Left cardiac atrium (tissue), 4 donors: ENCODE results near the gene ACIN1. TPM values are rescaled to one million over a fixed set of nuclear protein-coding genes. Genes with fewer than 3 reads are reported as not detected.
A peak's percentile ranks its signal among the peaks of the same experiment; 100 is the strongest.

Source experiments
- ATAC-seq, 2 donors: fragments of 200-7000 bp; cut with Tn5 transposase; one replicate each; pipeline ENCODE4 v1.9.1; 2020; ENCODE audit warnings: mild to moderate bottlenecking in 2 of 2, moderate library complexity in 2 of 2
- DNase-seq: peaks from one replicate; pipeline ENCODE4 v3.0.0-alpha.2; 2020
- intact Hi-C, 2 donors: fragments of 100-400 bp; cut with DNase I; formaldehyde crosslinking; loops; one replicate each; pipeline versions ENCODE4 v1.14.1 to v1.15.1; 2022 to 2023
- total RNA-seq, 2 donors: library from RNA; stranded (reverse); fragmentation: NEBNext Ultra II Directional; extraction: Animal tissue kit (Norgen Biotek cat#: 25700); gene quantifications; one replicate each; pipeline ENCODE4 v1.2.1, GENCODE V29; 2021
- donor health status: DM: no; HTN: yes; CAD: no.
- donor health status: DM: no; HTN: yes; CAD: no; lungs with severe emphysema.
- donor health status: DM: yes; HTN: yes; CAD: no.
- donor health status: Dilated cardiomyopathy.

The ACIN1 gene
- total RNA-seq, 2 donors from 2014 or later = 71.4 to 77.5 TPM

DNA sequence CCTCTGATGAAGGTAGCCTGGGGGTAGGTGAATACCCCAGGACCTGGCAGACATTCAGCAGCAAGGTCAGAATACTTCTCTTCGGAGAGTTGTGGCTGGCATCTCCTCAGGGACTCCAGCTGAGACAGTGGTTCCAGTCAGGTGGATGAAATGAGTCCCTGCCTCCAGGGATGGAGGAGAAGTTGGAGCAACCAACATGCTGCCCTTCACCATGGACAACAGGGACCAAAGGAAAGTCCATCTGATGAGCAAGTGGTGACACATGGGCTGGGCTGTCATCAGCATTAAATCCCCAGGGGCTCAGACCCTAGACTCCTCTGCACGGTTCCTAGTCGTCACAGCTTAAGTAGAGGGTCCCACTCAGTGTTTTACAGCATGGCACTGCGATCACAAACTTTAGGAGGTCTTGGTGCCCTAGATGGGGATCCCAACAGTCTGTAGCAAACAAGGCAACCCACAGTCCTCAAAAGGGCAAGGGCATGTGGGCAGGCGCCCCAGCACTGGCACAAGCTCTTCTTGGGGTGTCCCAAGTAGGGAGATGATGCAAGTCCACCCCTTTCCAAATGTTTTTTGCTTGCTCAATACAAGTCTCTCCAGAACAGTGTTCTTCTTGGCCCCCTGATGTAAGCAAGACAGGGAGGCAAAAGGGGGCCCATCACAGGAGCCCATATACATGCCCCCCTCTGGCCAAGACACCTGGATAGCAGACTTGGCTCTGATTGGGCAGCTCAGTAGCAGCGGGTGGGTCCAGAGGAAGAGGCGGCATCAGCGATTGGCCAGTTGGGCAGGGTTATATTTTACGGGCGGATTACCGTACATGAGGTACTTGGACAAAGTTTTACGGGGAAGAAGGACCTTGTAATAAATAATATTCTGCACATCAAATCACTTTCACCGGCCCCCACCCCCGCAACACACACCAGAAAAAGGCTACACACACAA is 26.8 kb downstream of the ACIN1 start:
- ATAC-seq = no peak
- peak; percentile 23 for DNase-seq
- intact Hi-C loops = no loop called here

DNA sequence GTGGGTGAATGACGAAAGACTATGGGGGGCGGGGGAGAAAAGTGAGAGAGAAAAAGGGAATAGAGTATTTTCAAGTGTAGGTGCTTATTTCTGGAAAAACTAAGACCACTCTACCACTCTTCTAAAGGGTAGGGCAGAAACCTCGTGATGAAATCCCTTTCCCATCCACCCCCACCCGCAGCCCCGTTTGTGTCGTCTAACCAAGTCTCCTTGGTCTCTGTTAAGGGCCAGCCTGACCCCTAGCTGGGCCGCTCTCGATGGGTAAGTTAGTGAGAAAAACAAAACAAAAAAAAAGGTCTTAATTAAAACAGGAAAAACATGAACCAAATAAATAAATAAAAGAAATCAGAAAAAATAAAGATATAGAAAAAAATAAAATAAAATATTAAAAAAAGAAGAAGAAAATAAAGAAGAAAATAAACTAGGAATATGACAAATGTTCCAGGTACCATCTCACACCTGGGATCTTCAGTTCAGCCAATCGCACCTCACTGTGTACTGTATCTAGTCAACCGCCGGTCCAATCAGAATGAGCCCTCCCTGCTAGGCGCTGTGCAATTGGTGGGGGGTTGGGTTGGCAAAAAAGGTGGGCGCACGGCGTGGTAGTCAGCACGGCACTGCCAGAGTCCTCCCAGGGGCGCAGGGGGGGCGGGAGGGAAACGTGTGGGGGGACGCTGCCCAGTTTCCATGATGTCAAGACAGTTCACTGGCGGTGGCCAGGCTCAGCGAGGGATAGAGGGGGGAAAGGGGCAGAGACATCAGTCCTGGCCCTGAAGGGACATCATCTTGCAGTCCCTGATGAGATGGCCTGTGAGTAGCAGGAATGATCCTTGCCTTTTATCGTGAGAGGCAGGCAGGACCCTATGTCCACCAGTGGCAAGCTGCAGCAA is 27.8 kb downstream of the ACIN1 start:
- DNase-seq (no peak), ATAC-seq (no peak)

DNA sequence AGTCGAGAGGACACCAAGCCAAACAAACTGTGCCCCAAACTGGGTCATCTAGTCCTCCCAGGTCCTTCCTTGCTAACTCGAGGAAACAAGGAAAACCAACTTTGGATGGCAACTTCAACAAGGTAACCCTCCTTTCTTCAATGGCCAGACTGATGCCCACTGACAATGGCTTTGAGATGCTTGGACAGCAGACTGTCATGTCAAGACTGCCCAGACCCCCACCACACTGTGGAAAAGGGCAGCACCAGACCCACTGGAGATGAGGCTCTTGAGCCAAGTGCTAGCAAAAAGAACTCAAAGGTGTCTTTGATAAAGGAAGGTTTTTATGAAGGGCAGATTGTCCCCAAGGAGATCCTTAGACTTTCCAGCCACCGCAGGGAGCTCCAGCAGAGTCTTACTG is 28.6 kb downstream of the ACIN1 start:
- DNase-seq (no peak), ATAC-seq (no peak)
- intact Hi-C loops = no loop called here

More for the DNA sequence above, 27.8 kb downstream of the ACIN1 start:
- intact Hi-C loops = no loop called here

DNA sequence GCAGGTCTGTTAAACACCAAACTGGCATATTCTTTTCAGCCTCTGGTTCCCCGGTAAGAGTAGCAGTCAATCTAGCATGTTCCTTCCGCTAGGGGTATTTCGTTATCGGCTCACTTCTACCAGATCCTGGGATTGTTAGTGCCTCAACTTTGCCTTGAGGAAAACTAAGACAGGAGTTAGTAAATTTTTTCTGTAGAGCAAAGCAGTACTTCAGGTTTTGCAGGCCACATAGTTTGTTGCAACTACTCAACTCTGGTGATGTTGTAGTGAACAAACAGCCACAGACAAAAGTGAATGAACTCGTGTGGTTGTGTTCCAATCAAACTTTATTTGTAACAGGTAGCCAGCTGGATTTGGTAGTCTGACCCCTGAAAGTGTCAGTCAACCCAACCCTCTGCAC is 31.3 kb downstream of the ACIN1 start:
- DNase-seq = no peak
- no peak for ATAC-seq
- intact Hi-C loops = no loop called here

DNA sequence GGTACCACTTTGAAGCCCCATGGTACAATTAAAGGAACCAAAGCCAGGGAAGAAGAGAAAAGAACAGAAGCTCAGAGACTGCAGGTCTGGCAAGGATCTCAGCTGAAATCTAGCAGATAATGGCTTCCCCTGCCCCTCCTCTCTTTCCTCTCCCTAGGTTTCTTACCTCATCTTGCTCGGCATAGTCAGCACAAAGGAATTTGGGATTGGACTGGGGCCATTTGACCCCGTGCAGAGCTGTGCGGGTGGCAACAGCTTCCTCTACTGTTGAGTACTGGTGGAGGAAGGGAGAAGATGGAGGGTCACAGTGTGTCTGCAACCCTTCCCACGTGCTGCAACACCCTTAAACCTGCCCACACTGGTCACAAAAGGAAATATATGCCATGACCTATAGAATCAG is 32.9 kb downstream of the ACIN1 start:
- intact Hi-C loops = no loop called here
- DNase-seq (peak; percentile 68), ATAC-seq (peak; percentile 21 to 74)

DNA sequence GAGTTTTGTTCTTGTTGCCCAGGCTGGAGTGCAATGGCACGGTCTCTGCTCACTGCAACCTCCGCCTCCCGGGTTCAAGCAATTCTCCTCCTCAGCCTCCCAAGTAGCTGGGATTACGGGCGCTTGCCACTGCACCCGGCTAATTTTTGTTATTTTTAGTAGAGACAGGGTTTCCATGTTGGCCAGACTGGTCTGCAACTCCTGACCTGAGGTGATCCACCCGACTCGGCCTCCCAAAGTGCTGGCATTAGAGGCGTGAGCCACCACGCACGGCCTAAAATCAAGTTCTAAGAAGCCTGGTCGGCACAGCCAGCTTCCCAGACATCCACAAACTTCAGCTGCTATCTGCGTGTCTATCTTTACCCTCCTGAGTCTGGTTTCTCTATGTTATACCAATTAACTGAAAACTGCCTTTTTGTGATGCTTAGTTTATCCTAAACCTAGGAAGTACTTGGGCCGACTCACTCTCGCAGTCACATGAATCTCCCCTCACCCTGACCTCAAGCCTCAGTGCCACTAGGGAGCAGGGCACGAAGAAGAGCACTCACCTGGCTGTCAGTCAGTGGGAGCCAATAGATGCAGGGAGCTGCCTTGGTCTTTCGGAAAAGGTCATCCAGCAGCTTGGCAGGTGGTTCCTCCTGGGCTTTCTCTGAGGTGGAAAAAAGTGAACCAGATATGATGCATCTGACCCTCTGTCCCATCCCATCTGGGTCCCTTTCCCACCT is 34.2 kb downstream of the ACIN1 start:
- DNase-seq (no peak), ATAC-seq (no peak)
- intact Hi-C loops = no loop called here

DNA sequence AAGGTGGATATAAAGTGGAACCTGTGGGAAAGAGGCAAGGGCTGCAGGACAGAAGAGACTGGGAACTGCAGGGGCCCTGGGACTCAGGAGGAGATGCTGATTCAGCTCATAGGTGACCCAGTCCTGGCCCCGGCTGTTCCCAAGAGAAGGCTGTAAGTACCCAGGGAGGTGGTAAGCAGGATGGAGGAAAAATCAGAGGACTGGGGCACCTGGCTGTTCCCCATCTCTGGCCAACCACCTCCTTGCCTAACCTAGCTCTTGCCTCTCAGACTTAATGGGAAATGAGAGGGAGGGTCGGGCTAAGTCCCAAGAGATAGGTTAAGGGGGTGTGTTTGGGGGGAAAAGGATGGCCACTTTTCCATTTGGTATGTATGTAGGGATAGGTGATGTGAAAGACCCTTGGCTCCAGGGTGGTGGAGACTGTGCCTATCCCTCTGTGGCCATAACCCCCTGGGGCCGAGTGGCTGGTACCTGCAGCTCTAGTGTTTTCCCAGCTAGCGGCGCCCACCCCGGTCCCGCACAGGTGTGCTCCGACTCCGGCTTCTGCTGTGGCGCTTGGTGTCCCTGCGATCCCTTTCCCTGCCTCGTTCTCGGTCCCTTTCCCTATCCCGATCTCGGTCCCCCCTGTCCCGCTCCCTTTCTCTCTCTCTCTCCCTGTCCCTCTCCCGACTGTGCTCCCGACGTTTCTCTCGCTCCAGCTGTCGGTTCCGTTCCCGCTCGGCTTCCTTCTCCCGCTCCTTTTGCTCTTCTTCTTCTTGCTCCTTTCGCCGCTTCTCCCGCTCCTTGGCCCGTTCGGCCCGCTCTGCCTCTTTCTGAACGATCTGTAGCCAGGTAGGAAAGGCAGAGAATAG is 36.1 kb downstream of the ACIN1 start:
- ATAC-seq = no peak
- intact Hi-C loops = loop anchor here in 1 of 2 donors (2.0 kb wide), 1 partner anchor 72 kb away; no protein-coding TSS in a partner anchor
- DNase-seq = no peak

GRCh38 chr14:23057757-23058653 is 36.9 kb downstream of the ACIN1 start:
- peak; percentile 68 to 85 for ATAC-seq
- intact Hi-C loops = loop anchor here (2.0 kb wide), 1 partner anchor 71 kb away; no protein-coding TSS in a partner anchor
- peak; percentile 87 for DNase-seq

DNA sequence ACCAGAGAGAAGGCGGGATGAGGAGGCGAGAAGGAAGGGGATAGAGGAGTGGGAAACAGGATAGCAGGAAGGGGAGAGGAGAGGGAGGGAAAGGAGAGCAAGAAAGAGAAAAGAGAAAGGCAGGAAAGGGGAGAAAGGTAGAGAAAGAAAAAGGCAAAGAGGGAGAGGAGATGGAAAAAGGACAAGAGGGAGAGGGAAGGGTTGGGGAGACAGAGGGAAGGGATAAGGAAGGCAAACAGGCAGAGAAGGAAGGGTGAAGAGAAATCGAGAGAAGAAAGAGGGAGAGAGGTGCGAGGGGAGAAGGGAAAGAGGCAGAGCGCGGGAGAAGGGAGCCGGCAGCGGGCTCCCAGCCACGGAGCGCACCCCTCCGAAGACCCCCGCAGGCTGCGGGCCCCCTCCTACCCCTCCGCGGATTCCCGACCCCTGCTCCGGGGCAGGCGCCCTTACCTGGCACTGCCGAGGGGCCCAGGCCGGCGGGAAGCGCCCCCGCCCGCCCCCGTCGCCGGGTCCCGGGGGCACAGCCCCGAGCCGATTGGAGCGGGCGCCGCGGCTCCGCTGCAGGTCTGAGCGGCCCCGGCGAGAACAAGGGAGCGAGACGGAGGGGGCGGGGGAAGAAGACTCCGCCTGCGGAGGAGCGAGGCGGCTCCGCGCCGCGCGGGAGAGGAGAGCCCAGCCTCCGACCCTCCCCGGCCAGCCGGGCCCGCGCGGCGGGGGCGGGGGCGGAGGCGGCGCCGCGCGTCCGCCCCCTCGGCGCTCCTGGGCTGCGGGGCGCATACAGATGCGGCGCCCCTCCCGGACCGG is 37.8 kb downstream of the ACIN1 start, which contains the start of gene CDH24:
CDH24 (minus strand) TSS at position 565 of the 801 bp plus-strand sequence. CDS start 1,787 bp downstream, outside the sequence.
- ATAC-seq (peak; percentile 73 to 76), DNase-seq (peak; percentile 80)
- intact Hi-C loops = loop anchor here in 1 of 2 donors (2.0 kb wide), 1 partner anchor 70 kb away; no protein-coding TSS in a partner anchor

GRCh38 chr14:23056145-23056955 is 38.6 kb downstream of the ACIN1 start:
- ATAC-seq (peak; percentile 23 to 50), DNase-seq (peak; percentile 69)
- intact Hi-C loops = loop anchor here in 1 of 2 donors (2.0 kb wide), 1 partner anchor 70 kb away; no protein-coding TSS in a partner anchor

DNA sequence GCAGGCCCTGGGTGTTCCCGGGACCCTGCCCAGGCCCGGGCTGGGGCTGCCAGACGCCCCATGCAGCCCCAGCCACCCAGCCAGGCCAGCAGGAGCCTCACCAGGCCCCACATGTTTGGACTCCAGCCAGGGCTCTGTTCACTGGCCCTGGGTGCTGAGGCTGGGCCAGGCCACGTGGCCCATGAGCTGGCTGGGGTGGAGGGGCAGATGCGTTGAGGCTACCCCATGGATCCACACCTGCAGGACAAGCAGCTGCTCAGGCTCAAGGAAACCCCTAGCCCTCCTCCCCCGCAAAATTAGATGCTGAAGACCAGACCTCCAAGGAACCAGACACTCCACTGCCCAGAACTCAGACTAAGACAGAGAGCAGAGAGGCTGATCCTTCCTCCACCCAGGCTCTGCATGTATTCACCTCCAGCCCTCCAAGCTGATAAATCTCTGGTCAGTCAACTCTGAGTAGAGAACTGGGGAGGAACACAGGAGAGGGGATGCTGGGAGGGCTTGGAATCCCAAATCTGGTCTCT is 39.3 kb downstream of the ACIN1 start:
- ATAC-seq (no peak), DNase-seq (no peak)
- intact Hi-C loops = loop anchor here in 1 of 2 donors (2.0 kb wide), 1 partner anchor 69 kb away; no protein-coding TSS in a partner anchor

DNA sequence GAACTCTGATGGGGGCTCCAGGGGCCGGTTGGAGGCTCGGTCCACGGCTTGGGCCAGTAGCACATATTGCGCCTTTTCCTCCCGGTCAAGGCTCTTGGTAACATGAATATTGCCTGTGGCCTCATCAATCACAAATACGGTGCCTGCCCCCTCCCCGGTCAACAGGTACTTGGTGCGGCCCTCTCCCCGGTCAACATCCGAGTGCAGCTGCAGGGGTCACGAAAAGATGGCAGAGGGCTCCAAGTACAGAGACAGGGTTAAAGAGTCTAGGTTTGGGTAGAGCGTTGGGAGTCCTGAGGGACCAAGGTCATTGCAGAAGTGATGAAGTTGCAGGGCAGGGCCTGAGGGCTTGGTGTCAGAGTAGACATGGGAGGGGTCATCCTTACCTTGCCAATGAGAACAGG is 39.8 kb downstream of the ACIN1 start:
- intact Hi-C loops = no loop called here
- no peak for ATAC-seq
- no peak for DNase-seq

DNA sequence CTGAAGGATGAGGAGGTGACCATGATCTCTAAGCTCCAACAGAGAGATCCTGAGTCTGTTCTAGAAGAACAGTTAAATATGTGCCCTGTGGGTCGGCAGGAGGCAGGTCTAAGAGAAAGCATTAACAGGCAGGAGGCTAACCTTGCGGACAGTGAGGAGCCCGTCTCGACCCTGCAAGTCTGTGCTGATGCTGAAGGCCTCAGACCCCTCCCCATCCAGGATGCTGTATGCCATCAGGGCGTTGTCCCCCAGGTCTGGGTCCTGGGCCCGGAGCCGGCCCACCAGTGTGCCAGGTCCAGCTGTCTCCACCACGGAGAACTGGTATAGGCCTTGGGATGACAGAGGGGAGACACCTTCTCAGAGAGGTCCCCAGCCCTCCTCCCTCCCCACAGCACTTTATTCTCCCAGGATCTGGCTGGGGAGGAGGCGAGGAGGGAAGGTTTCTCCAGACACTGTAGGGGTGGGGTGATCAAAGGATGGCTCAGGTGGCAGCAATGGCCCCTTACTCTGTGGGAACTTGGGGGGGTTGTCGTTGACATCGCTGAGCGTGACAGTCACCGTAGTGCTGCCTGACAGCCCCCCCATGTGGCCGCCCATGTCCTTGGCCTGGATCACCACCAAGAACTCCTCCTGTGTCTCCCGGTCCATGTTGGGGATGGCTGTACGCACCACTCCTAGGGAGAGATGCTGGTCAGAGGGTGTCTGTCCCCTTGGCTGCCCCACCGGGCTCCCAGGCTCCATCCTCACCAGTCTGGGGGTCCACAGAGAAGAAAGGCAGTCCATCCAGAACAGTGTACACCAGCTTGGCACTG is 40.7 kb downstream of the ACIN1 start:
- intact Hi-C loops = no loop called here
- DNase-seq (no peak), ATAC-seq (no peak)

- intact Hi-C loops = no loop called here
- ATAC-seq (no peak), DNase-seq (no peak)
Measured at GRCh38 chr14:23053426-23053825, 41.5 kb downstream of the ACIN1 start.
